Subcutaneous abdominal adipose tissue (tissue), 5 donors: ENCODE data around the gene EGF.

Source experiments
- H3K27ac ChIP-seq: one replicate; pipeline ENCODE4 v1.7.0; 2013; ENCODE audit warnings: low read depth, mild to moderate bottlenecking, inconsistent platforms, low read length, moderate library complexity
- H3K27me3 ChIP-seq, 5 donors: one replicate each; pipeline ENCODE4 v1.7.0; 2013; ENCODE audit warnings: low read length in 5 of 5, inconsistent platforms in 1 of 5; ENCODE audit not compliant: control insufficient read depth in 5 of 5, insufficient read depth in 4 of 5
- H3K36me3 ChIP-seq, 5 donors: one replicate each; pipeline ENCODE4 v1.7.0; 2013; ENCODE audit warnings: low read length in 5 of 5; ENCODE audit not compliant: control insufficient read depth in 5 of 5, insufficient read depth in 5 of 5
- H3K4me1 ChIP-seq, 5 donors: one replicate each; pipeline ENCODE4 v1.7.0; 2013; ENCODE audit warnings: low read length in 5 of 5, mild to moderate bottlenecking in 3 of 5, moderate library complexity in 1 of 5; ENCODE audit not compliant: control insufficient read depth in 5 of 5, insufficient read depth in 5 of 5
- H3K4me3 ChIP-seq, 5 donors: one replicate each; pipeline ENCODE4 v1.7.0; 2013; ENCODE audit warnings: low read length in 5 of 5, low read depth in 1 of 5
- H3K9ac ChIP-seq, 5 donors: one replicate each; pipeline ENCODE4 v1.7.0; 2013; ENCODE audit warnings: low read length in 5 of 5, mild to moderate bottlenecking in 4 of 5, moderate library complexity in 3 of 5
- H3K9me3 ChIP-seq, 5 donors: one replicate each; pipeline ENCODE4 v1.7.0; 2013; ENCODE audit warnings: low read length in 5 of 5; ENCODE audit not compliant: control insufficient read depth in 5 of 5
- donor health status: healthy.
- donor health status: healthy.
- donor health status: healthy.
- donor health status: healthy.
- donor health status: healthy.

The EGF gene

GRCh38 chr4:110003401-110004187 is 90.9 kb downstream of the EGF start:
- Histone ChIP-seq H3K36me3 (no peaks in the 10 kb centered on the region), H3K27ac (no peak overlapping the region), H3K4me1 (no peaks in the 10 kb centered on the region), H3K9ac (no peak overlapping the region), H3K27me3 (peaks cover 0 to 7% (median 0%) of the 10 kb centered on the region in 5 donors), H3K9me3 (no peaks in the 10 kb centered on the region), H3K4me3 (no peak overlapping the region)

GRCh38 chr4:110004556-110004955 is 91.9 kb downstream of the EGF start:
- no peaks in the 10 kb centered on the region for H3K4me1 ChIP-seq
- no peaks in the 10 kb centered on the region for H3K36me3 ChIP-seq
- peaks cover 0 to 6% (median 0%) of the 10 kb centered on the region in 5 donors for H3K27me3 ChIP-seq
- no peak overlapping the region for H3K27ac ChIP-seq
- no peak overlapping the region for H3K4me3 ChIP-seq
- no peaks in the 10 kb centered on the region for H3K9me3 ChIP-seq
- H3K9ac ChIP-seq = no peak overlapping the region

GRCh38 chr4:110005461-110006056 is 92.9 kb downstream of the EGF start:
- no peak overlapping the region for H3K27ac ChIP-seq
- no peak overlapping the region for H3K4me3 ChIP-seq
- no peaks in the 10 kb centered on the region for H3K9me3 ChIP-seq
- peaks cover 0 to 4% (median 0%) of the 10 kb centered on the region in 5 donors for H3K27me3 ChIP-seq
- H3K9ac ChIP-seq = no peak overlapping the region
- H3K4me1 ChIP-seq = no peaks in the 10 kb centered on the region
- H3K36me3 ChIP-seq = no peaks in the 10 kb centered on the region

GRCh38 chr4:110007217-110007616 is 94.5 kb downstream of the EGF start:
- H3K27ac ChIP-seq = no peak overlapping the region
- H3K36me3 ChIP-seq = no peaks in the 10 kb centered on the region
- H3K4me1 ChIP-seq = no peaks in the 10 kb centered on the region
- H3K9ac ChIP-seq = no peak overlapping the region
- peaks cover 0 to 4% (median 0%) of the 10 kb centered on the region in 5 donors for H3K27me3 ChIP-seq
- no peaks in the 10 kb centered on the region for H3K9me3 ChIP-seq
- H3K4me3 ChIP-seq = no peak overlapping the region

GRCh38 chr4:110008540-110008939 is 95.9 kb downstream of the EGF start:
- Histone ChIP-seq H3K9ac (no peak overlapping the region), H3K4me3 (no peak overlapping the region), H3K27ac (no peak overlapping the region), H3K36me3 (no peaks in the 10 kb centered on the region), H3K9me3 (no peaks in the 10 kb centered on the region), H3K27me3 (peaks cover 0 to 3% (median 0%) of the 10 kb centered on the region in 5 donors), H3K4me1 (no peaks in the 10 kb centered on the region)

- Histone ChIP-seq H3K9ac (no peak overlapping the region), H3K27ac (no peak overlapping the region), H3K27me3 (peaks cover 0 to 3% (median 0%) of the 10 kb centered on the region in 5 donors), H3K36me3 (no peaks in the 10 kb centered on the region), H3K4me1 (no peaks in the 10 kb centered on the region), H3K9me3 (no peaks in the 10 kb centered on the region), H3K4me3 (no peak overlapping the region)
These were observed 96.9 kb downstream of the EGF start for GRCh38 chr4:110009550-110009949.

- Histone ChIP-seq H3K27ac (no peak overlapping the region), H3K4me3 (no peak overlapping the region), H3K36me3 (no peaks in the 10 kb centered on the region), H3K27me3 (peaks cover 0 to 3% (median 0%) of the 10 kb centered on the region in 5 donors), H3K9ac (no peak overlapping the region), H3K4me1 (no peaks in the 10 kb centered on the region), H3K9me3 (no peaks in the 10 kb centered on the region)
These were observed 98.1 kb downstream of the EGF start for GRCh38 chr4:110010797-110011196.

- H3K27ac ChIP-seq = no peak overlapping the region
- H3K36me3 ChIP-seq = no peaks in the 10 kb centered on the region
- peaks cover 0 to 4% (median 0%) of the 10 kb centered on the region in 5 donors for H3K9me3 ChIP-seq
- H3K9ac ChIP-seq = no peak overlapping the region
- no peaks in the 10 kb centered on the region for H3K4me1 ChIP-seq
- peaks cover 0 to 3% (median 0%) of the 10 kb centered on the region in 5 donors for H3K27me3 ChIP-seq
- H3K4me3 ChIP-seq = no peak overlapping the region
These were observed 100.2 kb downstream of the EGF start for GRCh38 chr4:110012917-110013316.

GRCh38 chr4:110014233-110014632 is 101.5 kb downstream of the EGF start:
- H3K4me3 ChIP-seq = no peak overlapping the region
- peaks cover 0 to 3% (median 0%) of the 10 kb centered on the region in 5 donors for H3K27me3 ChIP-seq
- H3K27ac ChIP-seq = no peak overlapping the region
- peaks cover 0 to 4% (median 0%) of the 10 kb centered on the region in 5 donors for H3K9me3 ChIP-seq
- no peaks in the 10 kb centered on the region for H3K36me3 ChIP-seq
- no peaks in the 10 kb centered on the region for H3K4me1 ChIP-seq
- H3K9ac ChIP-seq = no peak overlapping the region

GRCh38 chr4:110019153-110019552 is 106.5 kb downstream of the EGF start:
- H3K9me3 ChIP-seq = peaks cover 0 to 4% (median 0%) of the 10 kb centered on the region in 5 donors
- H3K36me3 ChIP-seq = no peaks in the 10 kb centered on the region
- H3K27me3 ChIP-seq = no peaks in the 10 kb centered on the region

More at GRCh38 chr4:110019153-110019552, 106.5 kb downstream of the EGF start:
- H3K4me1 ChIP-seq = no peaks in the 10 kb centered on the region
- H3K9ac ChIP-seq = no peak overlapping the region
- H3K27ac ChIP-seq = no peak overlapping the region
- H3K4me3 ChIP-seq = no peak overlapping the region
